Activated CD4-positive, alpha-beta memory T cell treated with anti-CD3 and anti-CD28 coated beads for 36 hours (primary cell): ENCODE measurements around the gene FAM107B. TPM values are rescaled to one million over a fixed set of nuclear protein-coding genes. Genes with fewer than 3 reads are reported as not detected.
"Not testable (repeated sequence)": the region's sequence is repeated elsewhere in the genome, so short reads cannot be mapped to it uniquely, and the experiment has no call there.

Experiments
- CTCF ChIA-PET: fragments of 350-600 bp; sonication (Branson Sonifier 250); formaldehyde crosslinking; loops from one replicate; lab custom pipeline; 2021; ENCODE audit warnings: antibody characterized with exemption, inconsistent platforms; lab: Charles Lee
- POLR2A ChIA-PET: fragments of 350-600 bp; sonication (Branson Sonifier 250); formaldehyde crosslinking; loops from one replicate; lab custom pipeline; 2021; ENCODE audit warnings: antibody characterized with exemption; lab: Charles Lee
- DNase-seq: peaks from one replicate; pipeline ENCODE4 v3.0.0-alpha.2; 2020
- H3K27ac Mint-ChIP-seq: one replicate; pipeline ENCODE4 v1.8.0; 2021; ENCODE audit warnings: mixed read lengths
- H3K27me3 Mint-ChIP-seq: one replicate; pipeline ENCODE4 v1.8.0; 2021; ENCODE audit warnings: mixed read lengths
- H3K36me3 Mint-ChIP-seq: one replicate; pipeline ENCODE4 v1.8.0; 2021; ENCODE audit warnings: mixed read lengths
- H3K4me1 Mint-ChIP-seq: one replicate; pipeline ENCODE4 v1.8.0; 2021; ENCODE audit warnings: low read depth, mixed read lengths
- H3K4me3 Mint-ChIP-seq: one replicate; pipeline ENCODE4 v1.8.0; 2021; ENCODE audit warnings: mild to moderate bottlenecking, mixed read lengths
- H3K9me3 Mint-ChIP-seq: one replicate; pipeline ENCODE4 v1.8.0; 2021; ENCODE audit warnings: mixed read lengths
- intact Hi-C: fragments of 100-400 bp; cut with micrococcal nuclease; formaldehyde crosslinking; loops from one replicate; pipeline ENCODE4 v1.15.1; 2023
- total RNA-seq, 2 experiments: library from RNA; stranded (reverse); gene quantifications; one replicate each; pipeline ENCODE4 v1.2.3, GENCODE V29; 2021

FAM107B gene
- total RNA-seq, 2 experiments from 2014 or later = 132 to 138 TPM

DNA sequence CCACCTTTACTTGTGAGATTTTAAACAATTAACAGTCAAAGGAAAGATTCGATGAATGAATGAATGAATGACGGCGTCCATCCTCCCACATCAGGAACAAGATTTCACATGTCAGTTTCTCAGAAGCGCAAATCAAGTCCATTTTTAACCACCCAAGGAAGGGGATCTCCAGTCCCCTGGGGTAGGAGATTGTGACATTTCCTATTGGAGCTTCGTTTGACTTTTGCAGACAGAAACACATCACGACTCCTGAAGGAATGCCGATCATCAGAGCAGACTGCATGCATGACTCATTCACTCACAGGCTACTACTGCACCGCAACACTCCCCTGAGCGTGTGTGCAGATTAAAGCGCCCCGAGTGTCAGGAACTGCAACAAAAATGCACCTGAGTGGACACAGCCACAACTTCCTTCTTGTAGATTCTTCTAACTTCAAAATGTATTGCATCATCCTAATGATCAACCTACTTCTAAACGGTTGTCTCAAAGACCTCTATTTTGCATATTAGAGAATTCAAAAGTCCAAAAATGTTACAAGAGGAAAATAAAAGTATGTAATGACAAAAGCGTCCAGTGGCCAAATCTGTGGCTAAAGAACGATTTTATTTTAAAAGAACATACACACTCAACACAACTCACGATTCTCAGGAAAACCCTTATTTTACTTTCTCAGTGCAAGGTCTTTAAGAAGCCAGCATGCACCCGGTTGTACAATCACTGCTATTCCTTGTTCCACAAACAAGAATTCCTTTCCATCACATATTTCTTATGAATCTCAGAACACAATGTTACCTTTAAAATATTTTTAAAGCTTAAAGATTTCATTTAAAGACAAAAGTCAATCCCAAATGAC is 172.6 kb downstream of the FAM107B start:
- Mint-ChIP-seq H3K4me1 (peaks cover 72% of the 10 kb centered on the region), H3K36me3 (peaks cover 53% of the 10 kb centered on the region), H3K9me3 (no peaks in the 10 kb centered on the region), H3K4me3 (peak overlapping the region; percentile 96), H3K27ac (peak overlapping the region; percentile 96), H3K27me3 (no peaks in the 10 kb centered on the region)
- intact Hi-C loops = loop anchor here (5.0 kb wide), 1 partner anchor 350 kb away; the partner anchor contains the start of gene DCLRE1C
- ChIA-PET POLR2A (interaction anchor here (1.1 to 1.3 kb wide), 2 partner anchors 13 to 235 kb away, joined by 3 to 7 read pairs; no protein-coding TSS in a partner anchor), CTCF (interaction anchor here (1.6 kb wide), 1 partner anchor 14 kb away, joined by 6 read pairs; no protein-coding TSS in a partner anchor)
- DNase-seq = peak; percentile 81

DNA sequence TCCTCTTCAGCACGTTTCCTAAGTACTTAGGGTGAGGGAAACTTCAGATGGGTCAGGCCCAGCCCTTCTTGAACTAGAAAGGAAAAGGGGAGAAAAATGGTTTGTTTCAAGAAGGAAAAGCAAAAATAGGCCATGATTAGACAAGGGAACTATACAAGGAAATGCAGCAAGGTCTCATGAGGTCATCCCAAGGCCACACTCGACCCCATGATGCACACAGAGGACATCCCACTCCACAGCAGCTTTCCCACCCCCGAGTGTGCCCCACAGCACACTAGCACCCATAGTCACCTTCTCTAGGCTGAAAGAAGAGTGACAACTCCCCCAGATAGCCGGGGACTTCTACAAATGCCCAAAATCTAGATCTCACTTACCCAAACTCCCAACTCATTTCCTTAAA is 173.4 kb downstream of the FAM107B start:
- ChIA-PET CTCF (interaction anchor here (1.1 to 1.6 kb wide), 2 partner anchors 12 to 13 kb away, joined by 4 to 6 read pairs; no protein-coding TSS in a partner anchor), POLR2A (interaction anchor here (1.1 to 1.4 kb wide), 3 partner anchors 13 to 237 kb away, joined by 3 to 7 read pairs (median 3); partner anchors contain the start of genes CDNF, HSPA14 and MSANTD7)
- Mint-ChIP-seq H3K9me3 (no peaks in the 10 kb centered on the region), H3K36me3 (peaks cover 61% of the 10 kb centered on the region), H3K27ac (peak overlapping the region; percentile 96), H3K27me3 (no peaks in the 10 kb centered on the region), H3K4me3 (peak overlapping the region; percentile 96), H3K4me1 (peaks cover 73% of the 10 kb centered on the region)
- DNase-seq = no peak
- intact Hi-C loops = loop anchor here (5.0 kb wide), 1 partner anchor 351 kb away; the partner anchor contains the start of gene DCLRE1C

DNA sequence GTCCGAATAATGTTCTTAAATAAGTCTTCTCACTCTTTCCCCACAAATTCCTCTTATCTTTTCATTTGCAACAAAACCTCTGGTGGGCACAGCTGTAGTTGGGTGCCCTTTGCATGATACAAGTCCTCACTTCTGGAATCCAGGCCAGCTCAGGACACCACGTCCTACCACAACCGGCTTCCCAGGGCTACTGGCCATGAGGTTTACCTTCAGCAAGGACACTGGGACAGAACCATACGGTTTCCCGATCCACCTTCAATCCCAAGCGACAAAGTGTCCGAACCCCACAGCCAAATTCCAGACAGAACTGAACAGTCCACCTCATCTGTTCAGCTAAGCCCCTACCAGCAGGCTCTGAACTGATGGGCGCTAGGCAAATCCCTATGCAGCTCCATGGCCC is 174.6 kb downstream of the FAM107B start:
- POLR2A ChIA-PET = interaction anchor here (0.8 to 1.4 kb wide), 4 partner anchors 11 to 238 kb away, joined by 3 to 6 read pairs (median 5); partner anchors contain the start of genes CDNF, HSPA14 and MSANTD7
- peak overlapping the region; percentile 51 for H3K27ac Mint-ChIP-seq
- no peaks in the 10 kb centered on the region for H3K27me3 Mint-ChIP-seq
- no peak for DNase-seq
- no peak overlapping the region for H3K4me3 Mint-ChIP-seq
- no peaks in the 10 kb centered on the region for H3K9me3 Mint-ChIP-seq
- intact Hi-C loops = loop anchor here (5.0 kb wide), 1 partner anchor 352 kb away; the partner anchor contains the start of gene DCLRE1C
- H3K4me1 Mint-ChIP-seq = peaks cover 69% of the 10 kb centered on the region
- CTCF ChIA-PET = interaction anchor here (0.8 to 1.4 kb wide), 4 partner anchors 8 to 223 kb away, joined by 3 to 4 read pairs (median 4); no protein-coding TSS in a partner anchor
- peaks cover 71% of the 10 kb centered on the region for H3K36me3 Mint-ChIP-seq

DNA sequence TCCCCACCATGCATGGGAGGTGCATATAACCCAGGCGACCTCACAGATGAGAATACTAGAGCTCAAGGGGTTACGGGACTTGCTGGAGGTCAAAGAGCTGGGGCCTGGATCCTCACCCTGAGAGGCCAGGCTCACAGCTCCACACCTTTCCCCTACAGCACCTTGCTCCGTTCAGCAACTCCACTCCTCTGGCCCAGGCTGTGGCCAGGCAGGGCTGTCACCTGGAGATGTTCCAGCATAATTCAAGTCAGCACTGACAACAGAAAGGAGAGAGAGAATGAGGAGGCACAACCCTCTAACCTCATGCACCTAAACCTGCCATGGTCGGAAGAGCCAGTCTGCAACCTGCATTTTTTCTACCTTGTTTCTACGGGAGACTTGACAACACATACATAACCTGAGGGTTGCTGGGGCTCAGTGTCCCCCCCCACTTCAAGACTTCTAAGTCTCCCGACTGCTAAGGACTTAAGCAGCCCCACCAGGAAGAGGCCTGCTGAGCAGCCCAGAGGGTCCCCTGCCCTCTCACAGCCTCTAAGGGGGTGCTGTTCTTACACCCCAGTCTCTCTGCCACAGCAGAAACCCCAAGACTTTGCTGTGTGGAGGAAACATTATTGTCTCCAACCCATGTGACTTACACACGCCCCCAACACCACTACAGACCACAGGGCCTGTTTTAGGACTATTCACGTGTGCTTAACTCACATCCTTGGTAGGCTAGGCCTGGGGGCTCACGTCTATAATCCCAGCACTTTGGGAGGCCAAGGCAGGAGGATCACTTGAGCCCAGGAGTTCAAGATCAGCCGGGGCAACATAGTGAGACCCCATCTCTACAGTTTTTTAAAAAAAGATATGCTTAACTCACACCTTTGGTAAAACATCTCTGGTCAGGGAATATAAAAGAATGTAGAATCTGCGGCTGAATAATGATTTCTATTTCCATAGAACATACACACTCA is 175.6 kb downstream of the FAM107B start:
- Mint-ChIP-seq H3K9me3 (no peaks in the 10 kb centered on the region), H3K36me3 (peaks cover 80% of the 10 kb centered on the region), H3K4me1 (peaks cover 69% of the 10 kb centered on the region), H3K27me3 (no peaks in the 10 kb centered on the region), H3K27ac (peak overlapping the region; percentile 51), H3K4me3 (no peak overlapping the region)
- intact Hi-C loops = no loop called here
- ChIA-PET POLR2A (no interaction called here), CTCF (interaction anchor here (0.9 to 1.3 kb wide), 2 partner anchors 10 to 56 kb away, joined by 3 to 4 read pairs; no protein-coding TSS in a partner anchor)
- DNase-seq = no peak

DNA sequence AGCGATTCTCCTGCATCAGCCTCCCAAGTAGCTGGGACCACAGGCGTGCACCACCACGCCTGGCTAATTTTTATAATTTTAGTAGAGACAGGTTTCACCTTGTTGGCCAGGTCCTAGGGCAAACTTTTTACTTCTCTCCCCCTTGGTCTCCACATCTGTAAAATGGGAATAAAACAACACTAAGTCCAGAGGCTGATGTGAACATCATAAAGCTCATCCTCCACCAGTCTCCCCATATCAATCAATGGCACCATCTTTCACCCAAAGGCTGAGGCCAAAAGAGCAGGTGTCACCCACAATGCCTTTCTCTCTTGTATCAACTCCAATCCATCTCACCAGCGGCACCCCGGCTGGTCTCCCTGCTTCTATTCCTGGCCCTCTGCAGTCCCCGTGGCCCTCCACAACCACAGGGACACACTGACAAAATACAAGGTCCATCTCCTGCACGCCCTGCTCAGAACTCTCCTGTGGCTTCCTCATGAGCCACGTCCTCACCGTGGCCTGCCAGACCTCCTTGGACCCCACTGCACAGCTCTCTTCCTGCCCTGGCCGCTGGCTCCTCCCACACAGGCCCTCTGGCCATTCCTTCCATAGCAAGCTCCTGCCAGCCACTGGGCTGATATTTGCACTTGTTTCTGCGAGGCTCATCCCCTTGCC is 179.0 kb downstream of the FAM107B start:
- intact Hi-C loops = no loop called here
- H3K9me3 Mint-ChIP-seq = no peaks in the 10 kb centered on the region
- no peaks in the 10 kb centered on the region for H3K27me3 Mint-ChIP-seq
- CTCF ChIA-PET = interaction anchor here (1.2 kb wide), 1 partner anchor 227 kb away, joined by 4 read pairs; no protein-coding TSS in a partner anchor
- H3K4me1 Mint-ChIP-seq = peaks cover 80% of the 10 kb centered on the region
- no peak for DNase-seq
- H3K4me3 Mint-ChIP-seq = no peak overlapping the region
- POLR2A ChIA-PET = no interaction called here
- peaks cover 61% of the 10 kb centered on the region for H3K36me3 Mint-ChIP-seq
- peak overlapping the region; percentile 68 for H3K27ac Mint-ChIP-seq

DNA sequence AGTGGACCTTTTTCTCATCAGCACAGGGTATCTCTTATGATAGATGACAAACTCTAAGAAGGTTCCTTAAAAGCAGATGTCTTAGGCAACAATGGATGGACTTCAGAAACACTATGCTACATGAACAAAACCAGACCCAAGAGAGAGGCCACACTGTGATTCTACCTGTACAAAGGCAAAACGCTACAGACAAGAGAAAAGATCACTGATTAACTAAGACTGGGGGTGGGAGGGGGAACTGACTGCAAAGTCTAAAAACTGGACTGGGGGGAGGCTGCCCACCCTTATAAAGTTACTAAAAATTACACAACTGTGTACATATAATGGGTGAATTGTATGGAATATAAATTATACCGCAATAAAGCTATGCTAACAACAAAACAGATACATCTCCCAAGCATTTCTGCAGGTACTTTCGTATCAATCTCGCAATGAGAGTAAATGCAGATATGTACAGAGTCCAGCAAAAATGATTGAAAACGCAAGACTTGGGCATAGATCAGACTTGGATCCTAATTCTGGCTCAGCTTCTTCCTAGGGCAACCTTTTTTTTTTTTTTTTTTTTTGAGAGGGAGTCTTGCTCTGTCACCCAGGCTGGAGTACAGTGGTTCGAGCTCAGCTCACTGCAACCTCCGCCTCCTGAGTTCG is 179.7 kb downstream of the FAM107B start:
- no peak for DNase-seq
- intact Hi-C loops = no loop called here
- Mint-ChIP-seq H3K27me3 (no peaks in the 10 kb centered on the region), H3K36me3 (peaks cover 57% of the 10 kb centered on the region), H3K4me3 (no peak overlapping the region), H3K4me1 (peaks cover 80% of the 10 kb centered on the region), H3K27ac (peak overlapping the region; percentile 0), H3K9me3 (no peaks in the 10 kb centered on the region)
- CTCF ChIA-PET = interaction anchor here (0.9 kb wide), 1 partner anchor 58 kb away, joined by 4 read pairs; no protein-coding TSS in a partner anchor
- POLR2A ChIA-PET = no interaction called here

DNA sequence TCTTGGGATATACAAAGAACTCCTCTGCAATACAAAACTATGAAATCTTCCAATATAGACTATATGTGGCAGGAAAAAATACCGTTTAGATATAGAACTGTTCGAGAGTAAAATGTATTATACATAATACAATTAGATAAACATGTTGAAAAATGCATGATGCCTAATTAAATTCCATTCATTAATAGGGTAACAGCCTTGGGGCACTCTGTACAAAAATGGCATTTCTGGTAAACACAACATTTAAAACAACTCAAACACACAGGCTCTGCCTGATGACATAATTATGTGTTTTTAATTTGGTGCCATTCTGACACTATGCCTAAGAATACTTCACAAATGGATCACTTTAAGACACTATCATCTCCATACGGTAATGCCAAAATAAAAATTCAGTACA is 180.9 kb downstream of the FAM107B start:
- peaks cover 80% of the 10 kb centered on the region for H3K4me1 Mint-ChIP-seq
- intact Hi-C loops = no loop called here
- DNase-seq = no peak
- POLR2A ChIA-PET = interaction anchor here (1.5 kb wide), 1 partner anchor 11 kb away, joined by 3 read pairs; no protein-coding TSS in a partner anchor
- no peak overlapping the region for H3K27ac Mint-ChIP-seq
- H3K9me3 Mint-ChIP-seq = no peaks in the 10 kb centered on the region
- no peaks in the 10 kb centered on the region for H3K27me3 Mint-ChIP-seq
- peaks cover 53% of the 10 kb centered on the region for H3K36me3 Mint-ChIP-seq
- CTCF ChIA-PET = interaction anchor here (0.5 to 0.9 kb wide), 2 partner anchors 41 to 57 kb away, joined by 4 to 5 read pairs; no protein-coding TSS in a partner anchor
- H3K4me3 Mint-ChIP-seq = no peak overlapping the region

DNA sequence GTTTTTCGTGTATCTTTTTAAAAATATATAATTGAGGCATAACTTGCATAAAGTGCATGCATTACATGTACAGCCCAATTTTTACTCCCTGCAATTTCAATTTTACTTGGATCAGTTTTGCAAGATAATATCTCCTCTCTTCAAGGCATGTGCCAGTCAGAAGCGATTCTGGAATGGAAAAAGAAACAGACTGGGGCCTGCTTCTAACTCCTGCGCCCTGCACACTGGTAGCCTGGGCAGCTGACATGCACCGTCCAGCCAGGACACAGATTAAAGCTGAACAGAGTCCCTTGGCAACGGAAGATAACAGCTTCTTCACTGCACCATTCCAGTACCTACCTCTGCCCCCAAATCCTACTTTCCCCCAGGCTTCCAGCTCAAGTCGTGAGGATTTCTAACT is 182.1 kb downstream of the FAM107B start:
- Mint-ChIP-seq H3K27ac (no peak overlapping the region), H3K4me3 (no peak overlapping the region), H3K27me3 (no peaks in the 10 kb centered on the region), H3K9me3 (no peaks in the 10 kb centered on the region), H3K36me3 (peaks cover 52% of the 10 kb centered on the region), H3K4me1 (peaks cover 82% of the 10 kb centered on the region)
- ChIA-PET POLR2A (interaction anchor here (1.6 kb wide), 1 partner anchor 9 kb away, joined by 6 read pairs; no protein-coding TSS in a partner anchor), CTCF (interaction anchor here (1.3 kb wide), 1 partner anchor 230 kb away, joined by 3 read pairs; no protein-coding TSS in a partner anchor)
- intact Hi-C loops = no loop called here
- no peak for DNase-seq

DNA sequence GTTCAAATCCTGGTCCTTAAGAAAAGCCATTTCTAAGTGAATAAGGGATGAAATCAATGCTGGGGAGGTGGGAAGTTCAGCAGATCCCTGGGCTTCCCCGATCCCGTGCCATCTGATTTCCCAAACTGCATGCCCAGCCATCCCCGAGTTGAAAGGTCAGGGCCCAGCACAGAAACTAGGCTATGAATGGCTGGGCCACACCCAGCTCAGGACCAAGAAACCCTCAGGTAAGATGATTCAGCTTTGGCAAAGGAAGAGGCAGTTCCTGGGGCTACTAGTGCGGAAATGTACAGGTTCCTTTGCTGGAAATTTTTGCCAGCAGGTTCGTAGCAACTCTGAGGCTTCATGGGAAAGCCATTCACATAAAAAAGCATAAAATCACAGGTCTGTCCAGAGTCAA is 182.7 kb downstream of the FAM107B start:
- no peak overlapping the region for H3K4me3 Mint-ChIP-seq
- peaks cover 80% of the 10 kb centered on the region for H3K4me1 Mint-ChIP-seq
- POLR2A ChIA-PET = interaction anchor here (1.6 kb wide), 1 partner anchor 9 kb away, joined by 6 read pairs; no protein-coding TSS in a partner anchor
- H3K27me3 Mint-ChIP-seq = no peaks in the 10 kb centered on the region
- CTCF ChIA-PET = interaction anchor here (1.1 to 1.3 kb wide), 3 partner anchors 8 to 232 kb away, joined by 3 read pairs; no protein-coding TSS in a partner anchor
- no peaks in the 10 kb centered on the region for H3K9me3 Mint-ChIP-seq
- no peak for DNase-seq
- intact Hi-C loops = no loop called here
- H3K36me3 Mint-ChIP-seq = peaks cover 48% of the 10 kb centered on the region
- H3K27ac Mint-ChIP-seq = peak overlapping the region; percentile 34

DNA sequence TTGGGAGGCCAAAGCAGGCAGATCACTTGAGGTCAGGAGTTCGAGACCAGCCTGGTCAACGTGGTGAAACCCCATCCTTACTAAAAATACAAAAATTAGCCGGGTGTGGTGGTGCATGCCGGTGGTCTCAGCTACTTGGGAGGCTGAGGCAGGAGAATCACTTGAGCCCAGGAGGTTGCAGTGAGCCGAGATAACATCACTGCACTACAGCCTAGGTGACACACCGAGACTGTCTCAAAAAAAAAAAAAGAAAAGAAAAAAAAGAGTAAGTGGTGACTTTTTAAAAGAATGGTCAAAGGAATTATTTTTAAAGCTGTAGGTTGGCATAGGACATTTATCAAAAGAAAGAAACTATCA is 185.8 kb downstream of the FAM107B start:
- Mint-ChIP-seq H3K36me3 (peaks cover 28% of the 10 kb centered on the region), H3K27ac (peak overlapping the region; percentile 98), H3K4me1 (peaks cover 88% of the 10 kb centered on the region), H3K4me3 (peak overlapping the region; percentile 52)
- not testable (repeated sequence) for H3K27me3 Mint-ChIP-seq, H3K9me3 Mint-ChIP-seq, DNase-seq
- intact Hi-C loops = loop anchor here (1.0 to 10.0 kb wide), 8 partner anchors 16 to 576 kb away; partner anchors contain the start of genes NMT2 and SUV39H2
- CTCF ChIA-PET = interaction anchor here (0.7 to 2.1 kb wide), 12 partner anchors 9 to 249 kb away, joined by 3 to 10 read pairs (median 4); partner anchors contain the start of genes CDNF, HSPA14 and MSANTD7
- POLR2A ChIA-PET = interaction anchor here (0.6 to 2.0 kb wide), 10 partner anchors 9 to 747 kb away, joined by 3 to 14 read pairs (median 5); partner anchors contain the start of genes CDNF, HSPA14 and MSANTD7
